ENCODE results near the gene LGI2. TPM values are rescaled to one million over a fixed set of nuclear protein-coding genes. Genes with fewer than 3 reads are reported as not detected.
"Not testable (repeated sequence)": the region's sequence is repeated elsewhere in the genome, so short reads cannot be mapped to it uniquely, and the experiment has no call there.

The LGI2 gene
- total RNA-seq, 1 donor from 2014 or later = not detected

GRCh38 chr4:25050370-25051078, 19.8 kb upstream of the LGI2 start:
- intact Hi-C loops (cut with micrococcal nuclease) = no loop called here

DNA sequence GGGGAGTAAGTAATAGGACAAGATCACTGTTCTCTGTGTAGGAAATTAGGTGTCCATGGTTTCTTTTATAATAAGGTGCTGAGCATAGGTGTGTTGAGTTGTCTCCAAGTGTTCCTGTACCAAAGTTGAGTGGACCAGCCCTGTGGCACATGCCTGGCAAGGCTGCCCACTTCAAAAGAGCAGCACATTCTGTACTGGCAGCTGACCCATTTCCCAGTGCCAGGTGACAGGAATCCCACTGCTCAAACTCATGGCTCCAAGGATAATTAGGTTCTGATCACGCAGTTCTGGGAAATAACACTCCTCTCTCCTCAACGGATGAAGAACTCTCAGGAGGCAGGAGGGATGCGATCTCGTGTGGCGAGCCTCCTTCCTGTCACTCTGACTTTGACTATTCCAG, 12.8 kb upstream of the LGI2 start:
- intact Hi-C loops (cut with micrococcal nuclease) = no loop called here

GRCh38 chr4:25033526-25033925, 2.8 kb upstream of the LGI2 start:
- intact Hi-C loops (cut with micrococcal nuclease) = no loop called here

GRCh38 chr4:25032126-25032525, 1.4 kb upstream of the LGI2 start:
- intact Hi-C loops (cut with micrococcal nuclease) = no loop called here

- intact Hi-C loops (cut with micrococcal nuclease) = no loop called here
Observed at GRCh38 chr4:25031077-25031621, 403 bp upstream of the LGI2 start.

- intact Hi-C loops (cut with micrococcal nuclease) = no loop called here
Observed at GRCh38 chr4:25029479-25030276, 1.1 kb downstream of the LGI2 start.

- intact Hi-C loops (cut with micrococcal nuclease) = no loop called here
Observed at GRCh38 chr4:25028851-25029250, 1.9 kb downstream of the LGI2 start.

DNA sequence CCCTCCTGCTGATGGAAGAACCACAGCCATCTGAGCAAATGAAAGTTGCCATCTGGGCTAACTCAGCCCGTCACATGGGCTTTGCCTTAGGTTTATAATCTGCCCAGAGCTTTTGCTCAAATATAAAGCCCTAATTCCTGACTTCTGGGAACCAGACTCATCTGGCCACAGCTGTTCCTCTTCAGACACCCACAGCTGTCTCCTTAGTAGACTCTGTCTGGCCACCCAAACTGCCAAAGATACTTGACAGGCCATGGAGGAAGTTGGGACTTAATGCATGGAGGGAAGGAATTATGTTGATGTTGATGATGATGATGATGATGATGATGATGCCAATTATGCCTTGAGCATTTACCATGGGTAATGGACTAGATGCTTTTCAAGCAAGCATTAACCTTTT, 8.0 kb downstream of the LGI2 start:
- intact Hi-C loops (cut with micrococcal nuclease) = no loop called here

DNA sequence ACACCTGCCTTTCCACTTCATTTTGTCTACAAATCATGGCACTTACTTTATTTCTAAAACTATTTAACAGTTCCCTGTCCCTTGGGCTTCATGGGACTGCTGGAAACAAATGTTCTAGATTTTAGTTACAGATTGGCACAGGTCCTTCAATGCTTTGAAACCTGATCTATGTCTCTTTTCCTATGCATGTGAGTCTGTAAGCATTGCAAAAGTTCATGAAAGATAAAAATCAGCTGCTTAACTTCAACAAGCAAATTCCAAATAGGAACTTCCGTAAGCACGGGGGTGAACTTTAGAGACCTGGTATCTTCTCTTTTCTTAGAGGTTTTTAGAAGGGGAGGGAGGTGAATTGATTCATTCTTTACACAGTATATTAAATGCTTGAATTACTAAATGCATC, 9.5 kb downstream of the LGI2 start:
- intact Hi-C loops (cut with micrococcal nuclease) = no loop called here

- intact Hi-C loops (cut with micrococcal nuclease) = no loop called here
Observed at GRCh38 chr4:25020236-25020635, 10.5 kb downstream of the LGI2 start.

GRCh38 chr4:25019501-25019900, 11.2 kb downstream of the LGI2 start:
- intact Hi-C loops (cut with micrococcal nuclease) = no loop called here

DNA sequence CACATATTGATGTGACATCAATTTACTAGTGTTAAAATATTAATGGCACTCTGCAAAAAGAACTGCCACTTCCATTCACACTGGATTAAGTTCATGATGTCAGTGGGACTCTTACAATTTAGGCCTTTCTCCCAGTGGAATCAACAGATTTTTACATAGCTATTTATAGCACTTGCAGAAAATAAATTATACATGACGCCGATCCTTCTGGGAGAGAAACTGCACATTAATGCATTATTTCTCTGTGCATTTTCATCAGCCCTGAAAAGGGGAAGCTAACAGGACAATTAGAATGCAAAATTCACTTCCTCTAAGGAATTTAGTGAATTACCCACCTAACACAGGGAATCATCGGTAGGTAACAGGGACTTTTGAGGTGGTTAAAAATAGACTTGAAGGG, 15.7 kb downstream of the LGI2 start:
- intact Hi-C loops (cut with micrococcal nuclease) = no loop called here

DNA sequence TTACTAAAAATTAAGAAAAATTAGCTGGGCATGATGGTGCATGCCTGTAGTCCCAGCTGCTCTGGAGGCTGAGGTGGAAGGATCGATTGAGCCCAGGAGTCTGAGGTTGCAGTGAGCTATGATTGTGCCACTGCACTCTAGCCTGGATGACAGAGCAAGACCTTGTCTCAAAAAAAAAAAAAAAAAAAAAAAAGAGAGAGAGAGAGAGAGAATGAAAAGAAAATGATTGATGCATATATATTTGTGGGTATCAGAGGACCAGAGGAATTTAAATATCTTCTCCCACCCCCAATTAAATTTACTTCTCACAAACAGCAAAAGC, 16.1 kb downstream of the LGI2 start:
- intact Hi-C loops (cut with micrococcal nuclease) = not testable (repeated sequence)

- intact Hi-C loops (cut with micrococcal nuclease) = no loop called here
Observed at GRCh38 chr4:25013756-25014661, 16.7 kb downstream of the LGI2 start.

GRCh38 chr4:25012655-25013054, 18.1 kb downstream of the LGI2 start:
- intact Hi-C loops (cut with micrococcal nuclease) = no loop called here

- intact Hi-C loops (cut with micrococcal nuclease) = no loop called here
Observed at GRCh38 chr4:25011135-25011866, 19.4 kb downstream of the LGI2 start.

DNA sequence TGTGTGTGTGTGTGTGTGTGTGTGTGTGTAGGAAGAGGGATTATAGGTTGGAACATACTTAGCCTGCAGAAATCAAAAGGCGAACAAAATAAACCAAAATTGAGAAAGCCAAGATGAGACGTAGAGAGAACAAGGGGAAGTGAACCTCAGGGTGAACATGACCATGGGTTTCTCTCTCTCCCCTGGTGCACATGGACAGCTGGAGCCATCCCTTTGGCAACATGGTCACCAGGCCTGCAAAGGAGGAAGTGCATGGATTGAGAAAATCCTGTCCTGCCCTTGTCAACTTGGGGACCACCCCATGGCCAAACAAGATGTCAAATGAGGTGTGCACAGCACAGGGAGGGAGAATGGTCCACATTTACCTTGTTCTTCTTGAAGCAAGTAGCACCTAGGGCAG, 23.1 kb downstream of the LGI2 start:
- intact Hi-C loops (cut with micrococcal nuclease) = no loop called here

DNA sequence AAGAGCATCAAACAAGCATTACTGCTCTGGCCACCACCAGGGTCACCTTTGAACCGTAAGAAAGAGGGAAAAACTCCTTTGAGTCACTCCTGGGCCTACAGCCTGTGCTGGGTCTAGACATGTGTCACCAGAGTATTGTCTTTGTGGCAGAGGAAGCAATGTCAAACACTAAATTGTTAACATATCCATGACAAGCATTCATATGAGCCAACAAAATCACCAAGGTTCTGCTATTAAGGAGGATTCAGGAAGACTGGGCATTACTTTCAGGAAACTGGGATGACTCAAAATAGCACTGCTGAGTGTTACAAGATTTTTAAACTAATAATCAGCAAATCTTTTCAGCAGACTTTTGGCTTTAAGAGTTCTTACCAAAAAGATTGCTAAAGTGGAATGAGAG, 28.1 kb downstream of the LGI2 start:
- intact Hi-C loops (cut with micrococcal nuclease) = no loop called here

GRCh38 chr4:25001509-25001908, 29.2 kb downstream of the LGI2 start:
- intact Hi-C loops (cut with micrococcal nuclease) = no loop called here

DNA sequence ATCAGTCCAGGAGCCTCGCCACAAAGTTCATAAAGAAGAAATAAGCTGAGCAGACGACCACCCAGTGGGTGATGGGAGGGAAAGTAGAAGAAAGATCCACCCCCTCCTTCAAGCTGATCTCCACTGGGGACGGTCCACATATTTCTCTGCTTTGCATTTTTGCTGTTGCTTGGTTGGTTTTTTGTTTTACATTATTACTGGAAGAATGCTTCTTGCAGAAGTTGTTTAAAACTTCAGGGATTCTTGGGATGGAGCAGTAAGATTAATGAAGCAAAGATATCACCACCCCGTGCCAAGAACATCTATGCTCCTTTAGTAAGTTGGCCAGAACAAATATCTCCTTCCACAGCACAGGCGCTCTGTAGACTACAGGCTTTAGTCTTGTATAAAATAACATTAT, 30.1 kb downstream of the LGI2 start:
- intact Hi-C loops (cut with micrococcal nuclease) = no loop called here

Measured in T-helper 2 cell treated with Interferon-gamma antibody and Interleukin-4, amounts not matched to agents 100 ng/mL and 5 ng/mL, for 36 hours (primary cell).